ENCODE data around the gene SMIM26. TPM values are rescaled to one million over a fixed set of nuclear protein-coding genes. Genes with fewer than 3 reads are reported as not detected.

The SMIM26 gene
- total and polyA plus RNA-seq, 2 of the 13 experiments (the other 11 are each of a cell fraction or from before 2014, with no cell fraction given), result 214 to 249 TPM

DNA sequence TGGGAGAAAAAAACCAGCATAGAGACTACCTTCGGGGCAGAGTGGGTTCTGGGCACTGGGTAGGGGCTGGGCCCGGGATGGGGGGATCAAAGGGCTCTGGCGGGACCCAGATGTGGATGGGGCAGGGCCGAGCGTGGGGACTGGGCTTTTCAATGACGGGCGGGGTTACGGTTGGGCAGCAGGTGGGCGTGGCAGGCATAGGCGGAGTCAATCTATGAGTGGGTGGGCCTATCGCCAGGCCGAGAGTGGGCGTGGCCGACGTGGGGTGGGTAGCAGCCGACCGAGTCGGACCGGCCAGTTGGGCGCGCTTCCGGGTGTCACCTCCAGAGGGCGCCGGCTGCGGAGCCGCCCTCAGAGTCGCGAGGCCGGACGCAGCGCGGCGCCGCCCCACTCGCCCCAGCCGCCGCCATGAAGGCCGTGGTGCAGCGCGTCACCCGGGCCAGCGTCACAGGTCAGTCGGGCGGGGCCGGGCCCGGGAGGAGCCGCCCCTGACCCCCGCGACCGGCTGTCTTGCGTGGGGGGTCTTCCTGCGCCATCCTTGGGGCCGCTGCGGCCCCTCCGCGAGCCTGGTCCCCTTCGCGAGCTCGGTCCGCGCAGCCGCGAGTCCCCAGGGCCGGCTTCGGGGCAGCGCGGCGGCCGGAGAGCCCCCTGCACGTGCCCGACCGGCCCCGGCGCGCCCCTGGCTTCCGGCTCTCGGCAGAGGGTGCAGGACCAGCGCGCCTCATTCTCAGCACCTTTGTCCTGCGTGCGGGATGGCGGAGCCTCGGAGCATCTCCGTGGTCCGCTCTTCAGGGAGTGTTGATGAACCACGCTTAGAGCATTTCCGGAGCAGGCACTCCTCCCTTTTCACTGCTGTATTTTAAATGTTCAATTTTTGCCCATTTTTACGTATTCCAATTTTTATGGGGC, 20.7 kb downstream of the SMIM26 start, which contains the start of gene DTD1 (continued):
- TF ChIP-seq NFE2 (CRISPR knock-in tag; IDR thresholded peaks at IDR 0.05) (0 out of 2 replicates have a peak, but pooled peaks have one; percentile 22), ZSCAN31 (CRISPR knock-in tag; IDR thresholded peaks at IDR 0.05; ENCODE audit: low read depth) (peak; percentile 81), ZNF224 (CRISPR knock-in tag; IDR thresholded peaks at IDR 0.05) (no peak; the same call in 1 of the 2 replicates), KMT2A (CRISPR knock-in tag; IDR thresholded peaks at IDR 0.05) (peak; percentile 78), ZNF275 (CRISPR knock-in tag; IDR thresholded peaks at IDR 0.05; ENCODE audit: borderline replicate concordance) (peak; percentile 51; the same call in 1 of the 2 replicates), ZNF12 (CRISPR knock-in tag; IDR thresholded peaks at IDR 0.05) (0 out of 2 replicates have a peak, but pooled peaks have one; percentile 30), SYNCRIP (IDR thresholded peaks at IDR 0.05; ENCODE audit: insufficient read depth, low read depth, low read length) (no peak), NFIC (IDR thresholded peaks at IDR 0.05; ENCODE audit: low read length) (no peak), HMGXB3 (CRISPR knock-in tag; IDR thresholded peaks at IDR 0.05; ENCODE audit: borderline replicate concordance) (no peak; the same call in 1 of the 2 replicates), ELF4 (CRISPR knock-in tag; IDR thresholded peaks at IDR 0.05; ENCODE audit: borderline replicate concordance) (no peak)
- TF ChIP-seq, protein P1, sequence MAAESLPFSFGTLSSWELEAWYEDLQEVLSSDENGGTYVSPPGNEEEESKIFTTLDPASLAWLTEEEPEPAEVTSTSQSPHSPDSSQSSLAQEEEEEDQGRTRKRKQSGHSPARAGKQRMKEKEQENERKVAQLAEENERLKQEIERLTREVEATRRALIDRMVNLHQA (CRISPR knock-in tag; IDR thresholded peaks at IDR 0.05), result no peak
- TF ChIP-seq, protein P2, sequence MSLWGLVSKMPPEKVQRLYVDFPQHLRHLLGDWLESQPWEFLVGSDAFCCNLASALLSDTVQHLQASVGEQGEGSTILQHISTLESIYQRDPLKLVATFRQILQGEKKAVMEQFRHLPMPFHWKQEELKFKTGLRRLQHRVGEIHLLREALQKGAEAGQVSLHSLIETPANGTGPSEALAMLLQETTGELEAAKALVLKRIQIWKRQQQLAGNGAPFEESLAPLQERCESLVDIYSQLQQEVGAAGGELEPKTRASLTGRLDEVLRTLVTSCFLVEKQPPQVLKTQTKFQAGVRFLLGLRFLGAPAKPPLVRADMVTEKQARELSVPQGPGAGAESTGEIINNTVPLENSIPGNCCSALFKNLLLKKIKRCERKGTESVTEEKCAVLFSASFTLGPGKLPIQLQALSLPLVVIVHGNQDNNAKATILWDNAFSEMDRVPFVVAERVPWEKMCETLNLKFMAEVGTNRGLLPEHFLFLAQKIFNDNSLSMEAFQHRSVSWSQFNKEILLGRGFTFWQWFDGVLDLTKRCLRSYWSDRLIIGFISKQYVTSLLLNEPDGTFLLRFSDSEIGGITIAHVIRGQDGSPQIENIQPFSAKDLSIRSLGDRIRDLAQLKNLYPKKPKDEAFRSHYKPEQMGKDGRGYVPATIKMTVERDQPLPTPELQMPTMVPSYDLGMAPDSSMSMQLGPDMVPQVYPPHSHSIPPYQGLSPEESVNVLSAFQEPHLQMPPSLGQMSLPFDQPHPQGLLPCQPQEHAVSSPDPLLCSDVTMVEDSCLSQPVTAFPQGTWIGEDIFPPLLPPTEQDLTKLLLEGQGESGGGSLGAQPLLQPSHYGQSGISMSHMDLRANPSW (CRISPR knock-in tag; IDR thresholded peaks at IDR 0.05; ENCODE audit: borderline replicate concordance), result no peak
- TF ChIP-seq, protein P3, sequence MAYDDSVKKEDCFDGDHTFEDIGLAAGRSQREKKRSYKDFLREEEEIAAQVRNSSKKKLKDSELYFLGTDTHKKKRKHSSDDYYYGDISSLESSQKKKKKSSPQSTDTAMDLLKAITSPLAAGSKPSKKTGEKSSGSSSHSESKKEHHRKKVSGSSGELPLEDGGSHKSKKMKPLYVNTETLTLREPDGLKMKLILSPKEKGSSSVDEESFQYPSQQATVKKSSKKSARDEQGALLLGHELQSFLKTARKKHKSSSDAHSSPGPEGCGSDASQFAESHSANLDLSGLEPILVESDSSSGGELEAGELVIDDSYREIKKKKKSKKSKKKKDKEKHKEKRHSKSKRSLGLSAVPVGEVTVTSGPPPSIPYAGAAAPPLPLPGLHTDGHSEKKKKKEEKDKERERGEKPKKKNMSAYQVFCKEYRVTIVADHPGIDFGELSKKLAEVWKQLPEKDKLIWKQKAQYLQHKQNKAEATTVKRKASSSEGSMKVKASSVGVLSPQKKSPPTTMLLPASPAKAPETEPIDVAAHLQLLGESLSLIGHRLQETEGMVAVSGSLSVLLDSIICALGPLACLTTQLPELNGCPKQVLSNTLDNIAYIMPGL (CRISPR knock-in tag; IDR thresholded peaks at IDR 0.05; ENCODE audit: borderline replicate concordance in 1 of 2, low read depth in 1 of 2), result peak in 1 of 2 experiments; percentile 91; a peak in 3 of 4 replicates
- TF ChIP-seq, protein P4, sequence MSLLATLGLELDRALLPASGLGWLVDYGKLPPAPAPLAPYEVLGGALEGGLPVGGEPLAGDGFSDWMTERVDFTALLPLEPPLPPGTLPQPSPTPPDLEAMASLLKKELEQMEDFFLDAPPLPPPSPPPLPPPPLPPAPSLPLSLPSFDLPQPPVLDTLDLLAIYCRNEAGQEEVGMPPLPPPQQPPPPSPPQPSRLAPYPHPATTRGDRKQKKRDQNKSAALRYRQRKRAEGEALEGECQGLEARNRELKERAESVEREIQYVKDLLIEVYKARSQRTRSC (CRISPR knock-in tag; IDR thresholded peaks at IDR 0.05; ENCODE audit: low read depth), result no peak

All from HepG2 (cell line).